ENCODE data around the gene DOCK8. TPM values are rescaled to one million over a fixed set of nuclear protein-coding genes. Genes with fewer than 3 reads are reported as not detected.

The DOCK8 gene
- total RNA-seq, 1 donor = under 0.01 TPM

GRCh38 chr9:436482-436881 lies 221.8 kb downstream of the DOCK8 start:
- H2AFZ ChIP-seq (ENCODE audit: low read length) = no peak overlapping the region
- no peaks in the 10 kb centered on the region for H3K79me2 ChIP-seq (ENCODE audit: insufficient read depth, low read length)
- H3K27me3 ChIP-seq (ENCODE audit: insufficient read depth, low read length) = no peaks in the 10 kb centered on the region
- no peak for DNase-seq (ENCODE audit: insufficient read length, low spot score, missing footprints)
- no peak overlapping the region for H3K27ac ChIP-seq (ENCODE audit: low read depth, low read length)
- H3K9me3 ChIP-seq (ENCODE audit: low read depth, low read length) = no peaks in the 10 kb centered on the region
- no peak for TF ChIP-seq CTCF (IDR thresholded peaks at IDR 0.05; ENCODE audit: extremely low read depth, low read depth, low read length)
- no peaks in the 10 kb centered on the region for H3K4me1 ChIP-seq (ENCODE audit: insufficient read depth, low read length)
- H3K4me3 ChIP-seq (ENCODE audit: insufficient read depth, low read length) = no peak overlapping the region
- H3K4me2 ChIP-seq (ENCODE audit: insufficient read depth, low read length) = no peak overlapping the region
- H3K36me3 ChIP-seq (ENCODE audit: insufficient read depth, low read length) = no peaks in the 10 kb centered on the region
- no peaks in the 10 kb centered on the region for H4K20me1 ChIP-seq (ENCODE audit: insufficient read depth, low read length)

DNA sequence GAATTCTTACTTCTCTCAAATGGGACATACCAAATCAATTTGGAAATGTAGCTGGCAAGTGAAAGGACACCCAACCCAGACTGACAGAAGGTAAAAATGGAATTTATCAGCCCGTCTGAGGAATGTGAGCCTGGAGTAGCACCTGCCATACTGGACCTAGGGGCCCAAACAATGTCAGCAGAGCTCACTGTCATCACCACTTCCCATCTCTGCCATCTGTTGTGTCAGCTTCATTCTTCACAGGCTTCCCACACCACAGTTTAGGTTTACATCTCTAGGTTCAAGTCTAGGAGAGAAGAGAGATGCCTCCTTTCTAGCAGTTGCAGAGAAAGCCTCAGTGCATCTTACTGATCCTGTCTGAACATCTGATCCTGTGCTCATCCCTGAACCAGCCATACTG lies 222.4 kb downstream of the DOCK8 start:
- no peaks in the 10 kb centered on the region for H4K20me1 ChIP-seq (ENCODE audit: insufficient read depth, low read length)
- no peak for DNase-seq (ENCODE audit: insufficient read length, low spot score, missing footprints)
- no peak overlapping the region for H3K27ac ChIP-seq (ENCODE audit: low read depth, low read length)
- H3K4me2 ChIP-seq (ENCODE audit: insufficient read depth, low read length) = no peak overlapping the region
- no peaks in the 10 kb centered on the region for H3K36me3 ChIP-seq (ENCODE audit: insufficient read depth, low read length)
- no peaks in the 10 kb centered on the region for H3K79me2 ChIP-seq (ENCODE audit: insufficient read depth, low read length)
- no peak overlapping the region for H2AFZ ChIP-seq (ENCODE audit: low read length)
- H3K9me3 ChIP-seq (ENCODE audit: low read depth, low read length) = no peaks in the 10 kb centered on the region
- no peak for TF ChIP-seq CTCF (IDR thresholded peaks at IDR 0.05; ENCODE audit: extremely low read depth, low read depth, low read length)
- H3K4me1 ChIP-seq (ENCODE audit: insufficient read depth, low read length) = no peaks in the 10 kb centered on the region
- H3K4me3 ChIP-seq (ENCODE audit: insufficient read depth, low read length) = no peak overlapping the region
- H3K27me3 ChIP-seq (ENCODE audit: insufficient read depth, low read length) = no peaks in the 10 kb centered on the region

DNA sequence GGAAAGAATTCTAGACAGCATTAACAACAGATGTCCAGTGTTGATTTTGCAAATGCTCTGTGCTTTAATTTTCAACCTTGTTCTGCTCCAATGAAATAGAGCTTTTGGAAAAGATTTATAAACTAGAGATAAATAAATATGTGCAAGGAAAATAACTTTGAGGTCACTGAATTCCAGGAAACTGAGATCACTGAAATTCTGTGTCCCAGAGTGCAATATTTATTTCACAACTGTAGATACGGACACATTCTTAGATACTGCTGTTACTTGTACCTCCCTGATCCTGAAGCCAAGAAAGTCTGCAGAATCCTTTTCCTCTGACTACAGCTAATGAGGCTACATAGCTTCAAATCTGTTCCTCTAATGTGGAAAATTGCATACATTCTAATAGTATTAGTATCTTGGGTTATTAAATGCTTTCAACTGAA lies 222.9 kb downstream of the DOCK8 start:
- TF ChIP-seq CTCF (IDR thresholded peaks at IDR 0.05; ENCODE audit: extremely low read depth, low read depth, low read length) = no peak
- Histone ChIP-seq H3K79me2 (ENCODE audit: insufficient read depth, low read length) (no peaks in the 10 kb centered on the region), H3K4me1 (ENCODE audit: insufficient read depth, low read length) (no peaks in the 10 kb centered on the region), H4K20me1 (ENCODE audit: insufficient read depth, low read length) (no peaks in the 10 kb centered on the region), H3K27ac (ENCODE audit: low read depth, low read length) (no peak overlapping the region), H3K9me3 (ENCODE audit: low read depth, low read length) (no peaks in the 10 kb centered on the region), H3K4me2 (ENCODE audit: insufficient read depth, low read length) (no peak overlapping the region), H2AFZ (ENCODE audit: low read length) (no peak overlapping the region), H3K4me3 (ENCODE audit: insufficient read depth, low read length) (no peak overlapping the region), H3K36me3 (ENCODE audit: insufficient read depth, low read length) (no peaks in the 10 kb centered on the region), H3K27me3 (ENCODE audit: insufficient read depth, low read length) (no peaks in the 10 kb centered on the region)
- DNase-seq (ENCODE audit: insufficient read length, low spot score, missing footprints) = no peak

DNA sequence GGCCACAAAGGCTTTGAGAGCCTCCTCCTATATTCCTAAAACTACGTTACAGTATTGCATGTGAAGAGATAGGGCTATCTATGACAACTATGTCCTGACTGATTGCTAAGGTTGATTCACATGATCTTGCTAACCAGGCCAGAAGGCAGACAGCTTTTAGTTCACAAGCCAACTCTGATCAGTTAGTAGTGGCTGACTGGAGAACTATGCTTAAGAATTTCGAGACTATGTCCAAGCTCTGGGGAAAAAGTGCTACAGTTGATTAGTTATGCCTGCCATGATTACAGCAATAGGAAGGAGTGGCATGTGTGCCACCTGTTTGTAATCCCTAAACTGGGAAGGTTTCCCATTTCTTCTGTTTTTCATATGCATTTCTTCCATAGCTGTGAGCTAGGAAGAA lies 223.4 kb downstream of the DOCK8 start:
- Histone ChIP-seq H4K20me1 (ENCODE audit: insufficient read depth, low read length) (no peaks in the 10 kb centered on the region), H3K27me3 (ENCODE audit: insufficient read depth, low read length) (no peaks in the 10 kb centered on the region), H3K9me3 (ENCODE audit: low read depth, low read length) (no peaks in the 10 kb centered on the region), H3K4me1 (ENCODE audit: insufficient read depth, low read length) (no peaks in the 10 kb centered on the region), H2AFZ (ENCODE audit: low read length) (no peak overlapping the region), H3K79me2 (ENCODE audit: insufficient read depth, low read length) (no peaks in the 10 kb centered on the region), H3K27ac (ENCODE audit: low read depth, low read length) (no peak overlapping the region), H3K36me3 (ENCODE audit: insufficient read depth, low read length) (no peaks in the 10 kb centered on the region), H3K4me2 (ENCODE audit: insufficient read depth, low read length) (no peak overlapping the region), H3K4me3 (ENCODE audit: insufficient read depth, low read length) (no peak overlapping the region)
- TF ChIP-seq CTCF (IDR thresholded peaks at IDR 0.05; ENCODE audit: extremely low read depth, low read depth, low read length) = no peak
- DNase-seq (ENCODE audit: insufficient read length, low spot score, missing footprints) = no peak
